ENCODE data around the gene SYK.

DNA sequence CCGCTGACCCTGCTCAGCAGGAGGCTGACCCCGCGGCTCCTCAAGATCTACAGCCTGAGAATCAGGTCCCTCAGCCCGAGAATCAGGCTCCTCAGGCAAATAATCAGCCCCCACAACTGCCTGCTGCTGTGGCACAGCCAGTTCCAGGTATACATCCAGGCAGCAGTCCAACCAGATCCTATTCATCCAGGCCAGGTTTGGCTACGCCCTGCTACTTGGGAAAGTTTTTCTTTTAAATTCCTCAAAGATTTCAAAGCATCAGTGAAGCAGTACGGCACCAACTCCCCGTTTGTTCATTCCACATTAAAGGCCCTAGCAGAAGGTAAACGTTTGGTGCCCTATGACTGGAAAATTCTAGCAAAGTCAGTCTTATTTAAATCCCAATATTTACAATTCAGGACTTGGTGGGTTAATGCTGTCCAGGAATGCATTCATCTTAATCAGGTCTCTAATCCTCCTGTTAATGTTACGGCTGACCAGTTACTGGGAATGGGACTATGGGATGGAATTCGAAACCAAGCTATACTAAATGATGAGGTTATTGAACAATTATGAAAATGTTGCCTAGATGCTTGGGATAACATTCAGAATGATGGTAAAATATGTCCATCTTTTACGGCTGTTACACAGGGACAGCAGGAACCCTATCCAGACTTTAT lies 102.3 kb downstream of the SYK start:
- TF ChIP-seq, protein P1, sequence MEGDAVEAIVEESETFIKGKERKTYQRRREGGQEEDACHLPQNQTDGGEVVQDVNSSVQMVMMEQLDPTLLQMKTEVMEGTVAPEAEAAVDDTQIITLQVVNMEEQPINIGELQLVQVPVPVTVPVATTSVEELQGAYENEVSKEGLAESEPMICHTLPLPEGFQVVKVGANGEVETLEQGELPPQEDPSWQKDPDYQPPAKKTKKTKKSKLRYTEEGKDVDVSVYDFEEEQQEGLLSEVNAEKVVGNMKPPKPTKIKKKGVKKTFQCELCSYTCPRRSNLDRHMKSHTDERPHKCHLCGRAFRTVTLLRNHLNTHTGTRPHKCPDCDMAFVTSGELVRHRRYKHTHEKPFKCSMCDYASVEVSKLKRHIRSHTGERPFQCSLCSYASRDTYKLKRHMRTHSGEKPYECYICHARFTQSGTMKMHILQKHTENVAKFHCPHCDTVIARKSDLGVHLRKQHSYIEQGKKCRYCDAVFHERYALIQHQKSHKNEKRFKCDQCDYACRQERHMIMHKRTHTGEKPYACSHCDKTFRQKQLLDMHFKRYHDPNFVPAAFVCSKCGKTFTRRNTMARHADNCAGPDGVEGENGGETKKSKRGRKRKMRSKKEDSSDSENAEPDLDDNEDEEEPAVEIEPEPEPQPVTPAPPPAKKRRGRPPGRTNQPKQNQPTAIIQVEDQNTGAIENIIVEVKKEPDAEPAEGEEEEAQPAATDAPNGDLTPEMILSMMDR (IDR thresholded peaks at IDR 0.05): no peak
- no peak for TF ChIP-seq POLR2A (IDR thresholded peaks at IDR 0.05; ENCODE audit: low read depth)
